ENCODE data around the gene SLC2A5.
"Not testable (repeated sequence)": the region's sequence is repeated elsewhere in the genome, so short reads cannot be mapped to it uniquely, and the experiment has no call there.

SLC2A5 gene

DNA sequence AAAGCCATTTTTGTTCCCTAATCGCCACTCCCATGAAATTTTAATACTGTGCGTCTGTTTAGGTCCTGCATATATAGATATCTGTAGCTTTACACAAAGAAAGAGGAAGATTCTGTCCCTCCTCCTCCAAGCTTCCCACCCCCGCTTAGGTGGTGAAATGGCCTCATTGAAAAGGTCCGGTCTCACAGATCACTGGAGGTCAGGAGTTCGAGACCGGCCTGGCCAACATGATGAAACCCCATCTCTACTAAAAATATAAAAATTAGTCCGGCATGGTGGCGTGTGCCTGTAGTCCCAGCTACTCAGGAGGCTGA is 64.1 kb downstream of the SLC2A5 start:
- no peak for DNase-seq (ENCODE audit: low spot score)

DNA sequence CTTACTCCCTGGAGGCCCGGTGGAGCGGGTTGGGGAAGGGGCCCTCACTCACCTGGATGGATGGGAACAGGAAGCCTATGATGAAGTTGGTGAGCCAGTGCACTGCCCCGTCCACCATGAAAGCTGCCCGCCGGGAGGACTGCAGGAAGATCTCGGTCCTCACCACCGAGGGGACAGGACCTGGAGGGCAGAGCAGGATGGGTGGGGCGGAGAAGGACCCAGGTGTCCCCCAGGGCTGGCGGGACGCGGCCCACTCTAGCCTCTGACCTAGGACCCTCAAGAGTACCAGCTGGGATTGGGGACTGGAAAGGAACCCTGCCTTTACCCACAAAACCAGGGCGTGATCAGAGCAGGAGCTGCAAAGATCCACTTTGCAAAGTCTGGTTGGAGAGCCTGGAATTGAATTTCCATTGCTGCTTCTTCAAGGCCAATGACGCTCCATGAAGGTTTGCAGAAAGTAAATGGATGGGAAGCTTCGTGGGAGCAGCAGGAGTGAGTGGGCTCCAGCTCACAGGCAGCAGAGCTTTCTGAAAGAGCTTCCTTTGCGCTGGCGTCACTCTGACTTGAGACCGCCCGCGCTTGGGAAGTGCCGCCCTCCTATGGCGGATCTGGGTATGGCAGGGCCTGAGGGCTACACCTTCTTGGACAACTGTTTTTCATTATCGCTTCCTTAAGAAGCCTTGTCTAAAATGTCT is 64.6 kb downstream of the SLC2A5 start:
- DNase-seq (ENCODE audit: low spot score) = peak; percentile 76

DNA sequence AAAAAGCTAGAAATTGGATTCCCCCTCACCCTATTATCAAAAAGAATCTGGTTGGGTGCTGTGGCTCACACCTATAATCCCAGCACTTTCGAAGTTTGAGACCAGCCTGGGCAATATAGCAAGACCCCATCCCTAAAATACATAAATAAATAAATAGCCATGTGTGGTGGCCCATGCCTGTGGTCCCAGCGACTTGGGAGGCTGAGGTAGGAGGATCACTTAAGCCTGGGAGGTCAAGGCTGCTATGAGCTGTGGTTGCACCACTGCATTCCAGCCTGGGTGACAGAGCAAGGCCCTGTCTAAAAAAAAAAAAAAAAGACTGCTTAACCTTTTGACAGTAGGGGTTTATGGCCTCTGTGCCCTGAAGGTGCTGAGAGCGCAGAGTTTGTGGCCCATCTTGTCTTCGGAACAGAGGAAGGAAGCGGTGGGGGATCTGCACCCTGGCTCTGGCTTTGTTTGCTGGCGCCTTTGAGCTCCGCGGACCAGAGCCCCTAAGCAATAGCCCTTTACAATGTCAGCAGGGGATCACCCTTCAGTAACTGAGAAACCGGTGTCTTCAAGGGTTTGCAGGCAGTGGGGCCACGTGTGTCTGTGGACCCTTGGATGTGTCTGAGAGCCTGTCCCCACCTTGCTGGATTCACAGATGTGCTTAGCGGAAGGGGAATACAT is 65.3 kb downstream of the SLC2A5 start:
- DNase-seq (ENCODE audit: low spot score) = no peak

DNA sequence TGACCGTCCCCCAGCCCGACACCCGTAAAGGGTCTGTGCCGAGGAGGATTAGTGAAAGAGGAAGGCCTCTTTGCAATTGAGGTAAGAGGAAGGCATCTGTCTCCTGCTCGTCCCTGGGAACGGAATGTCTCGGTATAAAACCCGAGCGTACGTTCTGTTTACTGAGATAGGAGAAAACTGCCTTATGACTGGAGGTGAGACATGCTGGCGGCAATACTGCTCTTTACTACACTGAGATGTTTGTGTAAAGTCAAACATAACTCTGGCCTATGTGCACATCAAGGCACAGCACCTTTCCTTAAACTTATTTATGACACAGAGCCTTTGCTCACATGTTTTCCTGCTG is 67.2 kb downstream of the SLC2A5 start:
- not testable (repeated sequence) for DNase-seq (ENCODE audit: low spot score)

DNA sequence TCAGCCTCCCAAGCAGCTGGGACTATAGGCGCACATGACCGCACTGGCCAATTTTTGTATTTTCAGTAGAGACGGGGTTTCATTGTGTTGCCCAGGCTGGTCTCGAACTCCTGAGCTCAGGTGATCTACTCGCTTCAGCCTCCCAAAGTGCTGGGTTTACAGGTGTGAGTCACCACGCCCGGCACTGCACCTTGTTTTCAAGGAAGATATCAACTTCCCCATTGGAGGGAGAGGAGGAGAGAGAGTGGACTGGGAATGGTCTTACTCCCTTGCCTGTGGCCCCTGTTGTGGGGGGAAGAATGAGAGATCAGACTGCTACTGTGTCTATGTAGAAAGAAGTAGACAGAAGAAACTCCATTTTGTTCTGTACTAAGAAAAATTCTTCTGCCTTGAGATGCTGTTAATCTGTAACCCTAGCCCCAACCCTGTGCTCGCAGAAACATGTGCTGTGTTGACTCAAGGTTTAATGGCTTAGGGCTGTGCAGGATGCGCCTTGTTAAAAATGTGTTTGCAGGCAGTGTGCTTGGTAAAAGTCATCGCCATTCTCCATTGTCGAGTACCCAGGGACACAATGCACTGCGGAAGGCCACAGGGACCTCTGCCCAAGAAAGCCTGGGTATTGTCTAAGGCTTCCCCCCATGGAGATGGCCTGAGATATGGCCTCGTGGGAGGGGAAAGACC is 67.8 kb downstream of the SLC2A5 start:
- not testable (repeated sequence) for DNase-seq (ENCODE audit: low spot score)

DNA sequence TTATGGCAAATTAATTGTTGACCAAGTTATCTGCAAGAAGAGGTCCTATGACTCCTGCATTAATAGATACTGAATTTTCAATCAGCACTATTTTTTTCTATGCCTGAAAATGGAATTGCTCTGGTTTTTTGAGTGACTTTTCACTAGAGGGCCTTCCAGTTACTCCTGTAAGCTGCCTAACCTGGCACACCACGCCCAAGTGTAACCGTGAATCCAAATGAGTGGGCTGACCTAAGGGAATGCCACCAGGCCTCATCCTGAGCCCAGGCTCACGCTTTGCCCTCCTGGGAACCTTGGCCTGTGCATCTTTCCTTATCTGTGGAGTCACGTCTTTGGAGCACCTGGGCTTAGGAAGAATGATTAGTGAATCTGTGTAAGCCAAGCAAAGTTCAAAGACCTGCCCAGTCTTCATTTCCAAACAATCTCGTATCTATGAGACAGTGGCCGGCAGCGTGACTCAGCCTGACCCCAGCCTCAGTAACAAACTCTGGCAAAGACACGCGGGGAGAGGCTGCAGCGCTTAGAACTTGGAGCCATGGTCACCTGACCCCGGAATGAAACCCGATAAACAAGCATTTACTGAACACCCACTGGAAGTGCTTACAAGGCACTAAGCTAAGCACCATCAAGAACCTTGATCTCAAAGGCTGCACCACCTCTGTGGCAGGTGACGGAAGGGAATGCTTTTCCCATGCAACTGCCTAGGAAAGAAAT is 75.3 kb downstream of the SLC2A5 start:
- DNase-seq (ENCODE audit: low spot score) = not testable (repeated sequence)

DNA sequence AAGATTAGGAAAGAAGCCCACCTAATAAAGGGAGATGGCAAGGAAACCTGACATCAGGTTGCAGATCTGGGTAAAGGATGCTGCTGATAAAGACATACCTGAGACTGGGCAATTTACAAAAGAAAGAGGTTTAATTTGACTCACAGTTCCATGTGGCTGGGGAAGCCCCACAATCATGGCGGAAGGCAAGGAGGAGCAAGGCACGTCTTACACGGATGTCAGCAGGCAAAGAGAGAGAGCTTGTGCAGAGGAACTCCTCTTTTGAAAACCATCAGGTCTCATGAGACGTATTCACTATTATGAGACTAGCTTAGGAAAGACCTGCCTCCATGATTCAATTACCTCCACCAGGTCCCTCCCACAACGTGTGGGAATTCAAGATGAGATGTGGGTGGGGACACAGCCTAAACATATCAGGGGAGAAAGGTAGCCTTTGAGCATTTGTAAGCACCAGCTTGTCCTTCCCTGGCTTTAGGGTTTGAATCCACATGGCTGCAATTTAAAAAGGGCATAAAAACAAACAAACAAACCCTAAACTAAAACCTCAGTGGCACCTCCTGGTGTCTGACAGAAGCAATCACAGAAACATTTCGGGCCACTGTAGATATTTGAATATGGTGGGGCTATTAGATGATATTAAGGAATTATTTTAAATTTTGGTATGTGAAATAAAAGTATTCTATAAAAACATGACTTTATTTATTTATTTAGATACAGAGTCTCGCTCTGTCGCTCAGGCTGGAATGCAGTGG is 76.3 kb downstream of the SLC2A5 start:
- no peak for DNase-seq (ENCODE audit: low spot score)

DNA sequence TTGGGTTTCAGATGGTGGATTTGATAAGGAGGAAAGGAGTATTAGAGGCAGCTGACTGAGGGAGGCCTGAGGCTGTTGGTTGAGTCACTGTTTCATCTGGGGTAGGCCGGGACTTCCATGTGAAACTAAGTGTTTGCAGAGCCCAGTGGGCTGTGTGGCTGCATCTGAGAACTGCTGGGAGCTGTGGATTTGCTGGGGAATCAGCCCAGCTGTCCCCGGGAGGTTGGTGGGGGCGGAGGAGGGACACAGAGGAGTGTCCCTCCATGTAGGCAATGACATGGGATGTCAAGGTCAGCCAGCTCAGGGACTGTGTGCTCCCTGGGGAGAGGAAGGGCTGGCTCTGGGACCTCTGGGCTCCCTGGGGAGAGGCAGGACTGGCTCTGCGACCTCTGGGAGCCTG is 79.6 kb downstream of the SLC2A5 start:
- no peak for DNase-seq (ENCODE audit: low spot score)

DNA sequence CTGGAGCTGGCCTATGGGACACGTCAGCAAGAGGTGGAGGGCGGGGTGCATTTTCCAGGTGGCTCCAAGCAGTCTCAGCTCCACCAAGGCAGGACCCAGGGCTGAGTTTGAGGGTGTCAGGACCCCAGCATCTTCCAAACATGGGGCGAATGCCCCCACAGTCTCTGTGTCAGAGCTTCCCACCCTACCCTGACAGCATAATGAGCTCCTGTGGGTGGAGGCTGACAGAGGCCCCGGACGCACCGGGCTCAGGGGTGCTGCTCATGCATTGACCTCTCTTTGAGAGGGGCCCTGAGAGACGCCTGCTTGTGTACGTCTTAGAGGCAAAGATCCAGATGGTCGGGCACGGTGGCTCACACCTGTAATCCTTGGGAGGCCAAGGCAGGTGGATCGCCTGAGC is 80.4 kb downstream of the SLC2A5 start:
- DNase-seq (ENCODE audit: low spot score) = no peak

DNA sequence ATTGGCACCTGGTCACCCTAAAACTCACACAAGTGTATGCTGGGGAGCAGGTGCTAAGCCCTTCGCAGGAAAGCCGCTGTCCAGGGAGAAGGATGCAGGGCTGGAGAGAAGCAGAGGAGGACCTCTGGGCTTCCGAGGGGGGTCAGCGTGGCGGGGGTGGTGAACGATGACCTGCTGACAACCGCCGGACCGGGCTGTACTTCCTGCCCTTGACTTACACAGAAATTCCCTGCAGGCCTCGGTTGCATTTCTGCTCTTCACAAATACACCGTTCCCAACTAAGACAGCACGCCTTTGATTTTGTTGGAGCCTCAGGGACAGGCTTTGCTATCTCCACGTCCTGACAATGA is 80.8 kb downstream of the SLC2A5 start:
- DNase-seq (ENCODE audit: low spot score) = no peak

DNA sequence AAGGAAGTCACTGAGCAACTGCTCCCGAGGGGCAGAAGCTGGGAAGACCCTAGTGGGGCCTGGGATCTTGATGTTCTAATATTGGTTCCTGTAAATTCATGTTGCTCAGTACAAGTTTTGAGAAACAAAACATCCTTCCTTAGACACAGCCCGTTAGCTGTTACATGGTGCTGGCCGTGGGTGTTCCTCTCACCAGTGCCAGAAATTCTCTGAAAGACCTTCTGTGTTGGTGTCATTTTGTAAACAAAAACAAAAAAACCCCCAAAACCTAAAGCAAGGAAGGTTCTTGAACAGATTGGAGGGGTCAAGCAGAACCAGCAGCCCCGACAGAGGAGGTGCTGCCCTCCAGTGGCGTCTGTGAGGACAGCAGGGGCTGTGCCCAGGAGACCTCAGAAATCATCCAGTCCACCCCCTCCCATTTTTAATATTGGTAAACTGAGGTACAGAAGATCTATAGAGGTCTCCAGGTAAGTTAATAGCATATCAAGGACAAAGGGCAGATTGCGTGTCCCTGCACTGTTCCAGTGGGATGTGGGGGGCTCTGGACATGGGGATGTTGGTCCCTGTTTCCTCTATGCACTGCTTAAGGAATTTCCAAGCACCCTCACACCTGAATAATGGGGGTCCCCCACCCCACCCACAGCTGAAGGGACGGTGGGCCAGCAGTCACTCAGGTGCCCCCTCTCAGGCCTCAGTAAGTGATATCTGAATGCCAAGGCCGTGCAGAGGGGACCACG is 81.4 kb downstream of the SLC2A5 start:
- peak; percentile 22 for DNase-seq (ENCODE audit: low spot score)

DNA sequence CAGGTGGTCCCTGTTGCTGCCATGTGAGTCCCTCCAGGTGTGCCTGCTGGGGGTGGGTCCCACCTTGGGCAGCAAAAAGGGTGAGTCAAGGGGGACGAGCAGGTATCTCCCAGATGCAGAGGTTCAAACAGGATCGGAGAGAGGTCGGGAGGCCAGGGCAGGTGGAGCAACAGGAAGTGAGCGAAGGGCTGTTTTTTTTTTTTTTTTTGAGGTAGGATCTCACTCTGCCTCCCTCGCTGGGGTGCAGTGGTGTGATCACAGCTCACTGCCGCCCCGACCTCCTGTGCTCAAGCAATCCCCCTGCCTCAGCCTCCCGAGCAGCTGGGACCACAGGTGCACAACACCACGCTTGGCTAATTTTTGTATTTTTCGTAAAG is 82.6 kb downstream of the SLC2A5 start:
- DNase-seq (ENCODE audit: low spot score) = no peak

DNA sequence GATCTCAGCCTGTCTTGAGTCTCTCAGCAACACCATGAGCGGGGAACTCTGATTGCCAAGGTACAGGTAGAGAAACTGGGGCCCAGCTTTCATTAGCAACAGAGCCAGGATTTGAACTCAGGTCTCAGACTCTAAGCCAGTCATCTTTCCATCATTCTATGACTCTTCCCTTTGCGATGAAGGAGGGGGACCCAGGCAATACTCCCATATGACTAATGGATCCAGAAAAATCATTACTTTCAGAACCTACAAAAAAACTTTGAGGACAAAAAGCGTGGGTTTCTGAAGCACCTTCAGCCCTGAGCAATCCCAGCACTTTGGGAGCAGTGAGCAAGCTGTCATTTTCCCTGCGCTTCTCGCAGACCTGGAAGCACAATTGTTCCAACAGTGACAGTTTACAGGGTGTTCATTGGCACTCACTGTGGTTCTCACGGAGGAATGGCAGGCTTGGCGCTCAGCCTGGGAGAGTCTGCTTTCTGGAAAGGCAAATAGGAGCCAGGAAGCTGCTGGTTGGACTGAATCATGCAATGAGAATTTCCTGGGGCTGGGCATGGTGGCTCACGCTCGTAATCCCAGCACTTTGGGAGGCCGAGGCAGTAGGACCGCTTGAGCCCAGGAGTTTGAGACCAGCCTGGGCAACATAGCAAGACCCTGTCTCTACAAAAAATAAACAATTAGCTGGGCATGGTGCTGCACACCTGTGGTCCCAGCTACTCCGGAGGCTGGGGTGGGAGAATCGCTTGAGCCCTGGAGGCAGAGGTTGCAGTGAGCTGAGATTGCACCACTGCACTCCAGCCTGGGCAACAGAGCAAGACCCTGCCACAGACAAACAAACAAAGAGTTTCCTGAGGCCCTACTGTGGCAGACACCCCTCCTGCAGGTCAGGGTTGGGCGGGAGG is 83.3 kb downstream of the SLC2A5 start:
- no peak for DNase-seq (ENCODE audit: low spot score)
